SK-N-MC (cell line): ENCODE data around the gene FGF1.

Experiments used
- DNase-seq: peaks from one replicate; pipeline ENCODE4 v3.0.0-alpha.2; 2011; ENCODE audit warnings: low read depth, low spot score
- H3K27ac ChIP-seq: fragments of 200-600 bp; sonication (generic); 2 replicates; pipeline ENCODE4 v1.5.1; 2016; ENCODE audit warnings: mixed run types
- H3K36me3 ChIP-seq: fragments of 200-600 bp; sonication (generic); 2 replicates; pipeline ENCODE4 v1.6.1; 2017; ENCODE audit warnings: antibody characterized with exemption, low read length, mixed read lengths; ENCODE audit not compliant: insufficient read depth
- H3K4me3 ChIP-seq: fragments of 200-600 bp; sonication (generic); 2 replicates; pipeline ENCODE4 v1.5.1; 2016
- H3K9ac ChIP-seq: fragments of 200-600 bp; sonication (generic); 2 replicates; pipeline ENCODE4 v1.8.0; 2017; ENCODE audit warnings: mixed run types, mixed read lengths; ENCODE audit not compliant: insufficient read length
- H3K9me3 ChIP-seq: fragments of 200-600 bp; sonication (generic); 2 replicates; pipeline ENCODE4 v1.6.1; 2017; ENCODE audit warnings: low read depth, mild to moderate bottlenecking, antibody characterized with exemption, low read length, moderate library complexity, mixed read lengths
- EZH2 ChIP-seq: fragments of 200-600 bp; sonication (generic); IDR thresholded peaks from one replicate; pipeline ENCODE4 v1.6.1; 2017; ENCODE audit warnings: antibody characterized with exemption
- FOXP2 ChIP-seq: optimal IDR thresholded peaks from 2 replicates; pipeline ENCODE3; 2011; ENCODE audit warnings: mild to moderate bottlenecking, moderate library complexity; ENCODE audit not compliant: insufficient read depth; ENCODE audit errors: extremely low read length, control extremely low read depth
- POLR2AphosphoS5 ChIP-seq: IDR thresholded peaks from 2 replicates; pipeline ENCODE4 v1.6.1; 2012; ENCODE audit warnings: mild to moderate bottlenecking, low read depth, low read length, borderline replicate concordance

The FGF1 gene

DNA sequence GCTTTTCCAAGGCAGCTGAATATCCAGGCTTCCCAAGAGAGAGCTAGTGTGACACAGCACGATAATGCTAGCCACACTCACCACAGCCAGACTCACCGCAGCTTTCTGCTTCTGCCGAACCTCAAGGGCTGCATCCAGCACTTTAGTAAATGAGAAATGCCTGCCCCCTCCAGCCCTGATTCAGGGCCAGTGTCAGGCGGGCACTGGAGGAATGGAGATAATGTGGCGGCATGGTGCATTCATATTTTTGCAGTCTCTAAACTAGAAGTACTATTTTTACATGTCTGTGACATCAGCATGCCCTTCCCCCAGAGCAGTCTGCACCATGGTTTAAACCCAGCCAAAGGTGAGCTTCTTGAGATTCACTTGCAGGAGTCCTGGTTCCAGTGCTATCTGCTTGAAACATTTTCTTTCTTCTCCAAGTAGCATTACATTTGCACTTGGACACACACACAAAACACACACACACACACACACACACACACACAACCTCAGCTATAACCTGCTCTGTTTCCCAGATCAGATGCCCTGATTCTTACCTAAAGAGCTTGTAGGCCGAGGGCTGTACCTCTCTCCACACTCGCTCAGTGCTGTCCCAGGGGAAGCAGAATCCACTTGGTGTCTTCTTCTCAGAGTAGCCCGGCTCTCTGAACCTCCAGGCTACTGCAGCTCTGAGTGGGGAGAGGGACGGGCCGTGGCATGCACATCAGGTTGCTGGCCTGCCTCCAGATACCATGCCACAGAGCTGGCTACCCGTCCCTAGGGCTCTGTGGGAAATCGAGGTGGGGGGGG lies at the start of gene FGF1:
Gene FGF1, minus strand, starts transcription at position 673 of the 792 bp plus-strand sequence. CDS start 71,963 bp downstream, outside the sequence.
- Histone ChIP-seq H3K9ac (no peak within 1 kb of the TSS), H3K36me3 (no peaks in the 10 kb centered on the region), H3K9me3 (no peaks in the 10 kb centered on the region), H3K4me3 (no peak within 1 kb of the TSS), H3K27ac (no peak within 1 kb of the TSS)
- TF ChIP-seq POLR2AphosphoS5 (no peak), FOXP2 (no peak), EZH2 (no peak)
- no peak for DNase-seq

DNA sequence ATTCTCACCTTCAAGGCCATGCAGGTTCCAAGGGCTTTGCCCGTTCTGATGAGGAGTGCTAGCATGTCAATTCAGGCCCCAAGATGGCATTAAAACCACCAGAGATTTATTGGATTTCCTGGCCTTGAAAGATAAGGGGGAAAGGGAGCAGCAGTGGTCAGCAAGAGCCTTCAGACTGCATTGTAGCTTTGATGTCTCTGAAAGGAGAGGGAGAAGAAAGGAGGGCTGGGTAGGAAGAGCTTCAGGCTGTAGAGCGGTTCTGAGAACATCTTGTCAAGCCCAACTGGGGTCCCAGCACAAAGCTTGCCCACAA lies 41.8 kb upstream of the FGF1 start:
- no peak for DNase-seq
- H3K9ac ChIP-seq: no peak overlapping the region
- H3K9me3 ChIP-seq: no peaks in the 10 kb centered on the region
- no peak overlapping the region for H3K27ac ChIP-seq
- no peak for TF ChIP-seq FOXP2
- no peak for TF ChIP-seq POLR2AphosphoS5
- TF ChIP-seq EZH2: no peak
- H3K4me3 ChIP-seq: no peak overlapping the region
- no peaks in the 10 kb centered on the region for H3K36me3 ChIP-seq

DNA sequence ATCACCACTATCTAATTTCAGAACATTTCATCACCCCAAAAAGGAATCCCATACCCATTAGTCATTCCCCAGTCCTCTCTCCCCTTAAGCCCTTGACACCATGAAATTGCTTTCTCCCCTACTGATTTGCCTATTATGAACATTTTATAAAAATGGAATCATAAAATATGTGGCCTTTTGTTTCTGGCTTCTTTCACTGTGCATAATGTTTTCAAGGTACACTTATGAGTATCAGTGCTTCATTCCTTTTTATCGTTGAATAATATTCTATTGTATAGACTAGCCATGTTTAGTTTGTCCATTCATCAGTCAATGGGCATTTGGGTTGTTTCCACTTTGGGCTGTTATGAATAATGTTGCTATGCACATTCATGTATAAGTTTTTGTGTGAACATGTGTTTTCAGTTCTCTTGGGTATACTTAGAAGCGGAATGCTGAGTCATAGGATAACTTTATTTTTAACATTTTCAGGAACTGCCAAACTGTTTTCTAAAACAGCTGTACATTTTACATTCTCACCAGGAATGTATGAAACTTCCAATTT lies 40.4 kb upstream of the FGF1 start:
- DNase-seq: peak; percentile 55
- peak overlapping the region; percentile 53 for H3K9ac ChIP-seq
- no peaks in the 10 kb centered on the region for H3K9me3 ChIP-seq
- H3K4me3 ChIP-seq: peak overlapping the region; percentile 41
- TF ChIP-seq EZH2 (no peak), FOXP2 (no peak), POLR2AphosphoS5 (no peak)
- no peaks in the 10 kb centered on the region for H3K36me3 ChIP-seq
- H3K27ac ChIP-seq: peak overlapping the region; percentile 96

DNA sequence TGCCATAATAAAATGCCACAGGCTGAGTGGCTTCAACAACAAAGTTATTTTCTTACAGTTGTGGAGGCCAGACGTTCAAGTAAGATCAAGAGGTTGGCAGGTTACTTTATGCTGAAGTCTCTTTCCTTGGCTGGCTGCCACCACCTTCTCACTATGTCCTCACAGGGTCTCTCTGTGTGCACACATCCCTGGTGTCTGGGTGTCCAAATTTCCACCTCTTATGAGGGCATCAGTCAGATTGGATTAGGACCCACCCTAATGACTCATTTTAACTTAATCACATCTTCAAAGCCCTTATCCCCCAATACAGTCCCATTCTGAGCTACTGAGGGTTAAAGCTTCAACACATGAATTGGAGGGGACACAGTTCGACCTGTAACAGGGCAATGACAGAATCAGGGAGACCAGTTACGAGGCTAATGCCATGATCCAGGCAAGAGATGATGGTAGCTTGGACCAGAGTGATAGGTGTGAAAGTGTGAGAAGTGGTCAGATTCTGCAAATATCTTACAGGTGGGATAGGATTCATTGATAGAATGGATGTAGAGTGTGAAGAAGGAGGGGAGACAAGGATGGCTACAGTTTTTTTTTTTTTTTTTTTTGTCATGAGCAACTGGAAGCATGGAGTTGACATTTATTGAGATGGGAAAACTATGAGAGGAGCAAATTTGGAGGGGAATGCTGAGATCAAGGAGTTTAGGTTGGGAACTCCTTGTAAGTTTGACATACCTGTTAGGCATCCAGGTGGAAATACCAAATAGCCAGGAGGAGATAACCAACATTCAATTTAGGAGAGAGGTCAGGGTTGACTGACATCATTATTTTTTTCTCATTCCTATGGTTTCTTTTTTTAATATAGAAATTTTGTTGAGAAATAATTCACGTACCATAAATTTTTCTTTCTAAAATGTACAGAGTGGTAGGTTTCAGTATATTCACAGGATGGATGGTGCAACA lies 39.6 kb upstream of the FGF1 start:
- Histone ChIP-seq H3K9me3 (no peaks in the 10 kb centered on the region), H3K36me3 (no peaks in the 10 kb centered on the region), H3K9ac (no peak overlapping the region), H3K27ac (peak overlapping the region; percentile 96), H3K4me3 (peak overlapping the region; percentile 41; the same call in 1 of the 2 replicates)
- no peak for DNase-seq
- TF ChIP-seq POLR2AphosphoS5: no peak
- no peak for TF ChIP-seq FOXP2
- TF ChIP-seq EZH2: no peak

DNA sequence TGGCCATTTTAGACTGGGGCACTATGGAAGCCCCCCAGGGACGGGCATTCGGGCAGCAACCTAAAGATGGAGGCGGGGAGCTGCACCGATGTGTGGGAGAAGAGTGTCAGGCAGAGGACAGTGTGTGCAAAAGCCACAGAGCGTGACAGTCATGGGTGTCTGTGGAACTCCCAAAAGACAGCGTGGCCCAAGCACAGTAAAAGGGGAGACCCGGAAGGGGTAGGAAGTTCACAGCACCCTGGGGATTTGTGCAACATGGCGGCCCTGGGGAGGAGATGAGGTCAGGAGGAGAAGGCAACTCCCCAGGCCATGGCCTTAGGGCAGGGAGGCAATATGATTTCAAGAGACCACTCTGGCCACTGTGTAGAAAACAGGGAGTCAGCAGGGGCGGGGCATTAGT lies 38.9 kb upstream of the FGF1 start:
- Histone ChIP-seq H3K4me3 (no peak overlapping the region), H3K36me3 (no peaks in the 10 kb centered on the region), H3K9ac (no peak overlapping the region), H3K9me3 (no peaks in the 10 kb centered on the region), H3K27ac (no peak overlapping the region)
- no peak for TF ChIP-seq FOXP2
- no peak for TF ChIP-seq POLR2AphosphoS5
- TF ChIP-seq EZH2: no peak
- DNase-seq: no peak

DNA sequence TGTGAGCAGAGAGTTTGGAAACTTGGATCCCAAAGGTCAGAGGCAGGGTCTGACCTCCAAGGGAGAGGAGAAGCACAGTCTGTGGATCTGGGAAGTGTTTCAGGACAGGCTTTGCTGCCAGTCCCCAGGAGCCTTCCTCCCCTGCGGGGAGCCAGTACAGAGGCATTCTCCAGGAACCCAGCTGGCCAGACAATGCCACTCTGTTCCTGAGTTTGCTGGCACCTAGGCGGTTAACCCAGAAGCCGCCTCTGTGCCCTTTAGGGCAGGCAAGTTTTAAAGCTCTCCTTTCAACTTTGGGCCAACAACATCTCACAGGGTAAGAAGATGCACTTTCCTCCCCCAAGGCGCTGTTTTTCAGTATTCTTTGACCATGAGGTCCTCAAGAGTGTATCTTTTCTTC lies 37.0 kb upstream of the FGF1 start:
- Histone ChIP-seq H3K27ac (no peak overlapping the region), H3K9ac (no peak overlapping the region), H3K9me3 (no peaks in the 10 kb centered on the region), H3K4me3 (no peak overlapping the region), H3K36me3 (no peaks in the 10 kb centered on the region)
- DNase-seq: no peak
- no peak for TF ChIP-seq FOXP2

DNA sequence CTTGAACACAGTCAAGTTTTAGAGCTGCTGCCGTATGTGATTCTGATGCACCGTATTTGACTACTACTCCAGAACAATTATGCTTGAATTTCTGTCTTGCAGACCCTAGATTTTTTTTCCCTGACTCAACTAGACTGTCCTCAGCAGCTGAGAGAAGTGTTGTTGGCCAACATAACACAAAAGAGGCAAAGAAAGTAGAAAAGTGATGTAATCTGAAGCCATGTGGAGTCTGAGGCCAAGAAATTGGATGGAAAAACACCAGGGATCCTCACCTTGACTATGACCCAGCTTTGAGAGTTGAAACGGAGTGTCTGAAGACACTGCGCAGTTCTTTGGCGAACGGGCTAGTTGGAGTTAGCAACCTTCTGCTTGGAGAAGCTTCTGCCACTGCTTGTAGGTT lies 36.3 kb upstream of the FGF1 start:
- Histone ChIP-seq H3K9me3 (no peaks in the 10 kb centered on the region), H3K27ac (no peak overlapping the region), H3K36me3 (no peaks in the 10 kb centered on the region), H3K9ac (no peak overlapping the region), H3K4me3 (no peak overlapping the region)
- no peak for TF ChIP-seq POLR2AphosphoS5
- no peak for TF ChIP-seq EZH2
- TF ChIP-seq FOXP2: no peak
- no peak for DNase-seq

DNA sequence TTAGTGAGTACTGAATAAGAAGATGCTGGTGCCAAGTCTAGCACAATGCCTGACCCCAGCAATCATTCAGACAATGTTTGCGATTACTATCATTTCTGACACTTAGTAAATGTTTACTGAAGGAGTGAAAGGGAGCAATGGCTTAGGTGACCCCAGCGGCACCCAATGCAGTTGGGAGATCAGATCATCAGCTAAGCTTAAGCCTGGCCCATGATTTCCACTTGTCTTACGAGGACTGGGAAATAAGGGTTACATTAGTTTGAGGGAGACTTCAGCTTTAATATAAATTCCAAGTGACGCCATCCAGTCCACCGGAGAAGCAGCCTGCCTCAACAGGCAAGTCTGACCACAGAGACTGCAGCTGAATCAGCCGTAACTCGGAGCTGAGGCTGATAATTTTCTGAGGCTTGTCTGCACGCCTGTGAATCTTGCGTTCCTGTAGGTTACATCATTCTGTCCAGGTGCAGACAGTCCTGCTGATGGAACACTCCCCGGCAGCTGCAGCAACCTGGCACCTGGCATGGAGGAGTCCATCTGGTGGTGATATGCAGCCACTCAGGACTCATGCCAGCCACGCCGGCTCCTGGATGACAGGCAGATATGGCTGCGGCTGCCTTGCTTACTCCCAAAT lies 34.9 kb upstream of the FGF1 start:
- no peak for DNase-seq
- no peak for TF ChIP-seq FOXP2
- TF ChIP-seq EZH2: no peak
- no peak for TF ChIP-seq POLR2AphosphoS5
- Histone ChIP-seq H3K9ac (no peak overlapping the region), H3K9me3 (no peaks in the 10 kb centered on the region), H3K36me3 (no peaks in the 10 kb centered on the region), H3K27ac (no peak overlapping the region), H3K4me3 (no peak overlapping the region)
